GM12878 (cell line): Measurements from ENCODE around the gene TNK1. TPM values are rescaled to one million over a fixed set of nuclear protein-coding genes. Genes with fewer than 3 reads are reported as not detected.

ENCODE experiments used
- ATAC-seq: fragments of 200-7000 bp; cut with Tn5 transposase; 3 replicates; pipeline ENCODE4 v1.9.1; 2020; ENCODE audit warnings: mild to moderate bottlenecking, moderate library complexity
- BruUV-seq: library from RNA; stranded (reverse); fragments of 400-500 nt; replicated peaks from 2 replicates; lab custom pipeline; 2021; lab: Mats Ljungman, UMichigan
- CTCF ChIA-PET: fragments of 300-600 bp; sonication (Branson Sonifier 250); formaldehyde crosslinking; extraction: SDS; loops from one replicate; lab custom pipeline; 2021; ENCODE audit warnings: inconsistent platforms; lab: Yijun Ruan, JAX
- POLR2A ChIA-PET: fragments of 350-600 bp; formaldehyde crosslinking; extraction: SDS; loops from one replicate; lab custom pipeline; 2021; ENCODE audit warnings: inconsistent platforms; lab: Charles Lee
- RAD21 ChIA-PET: fragments of 300-600 bp; sonication (Branson Sonifier 250); formaldehyde crosslinking; loops from one replicate; lab custom pipeline; 2023; ENCODE audit warnings: antibody characterized with exemption; ENCODE audit not compliant: unreplicated experiment; lab: Charles Lee
- SMC1A ChIA-PET: fragments of 300-600 bp; sonication (Branson Sonifier 250); formaldehyde crosslinking; loops from one replicate; lab custom pipeline; 2023; ENCODE audit not compliant: unreplicated experiment, uncharacterized antibody; lab: Charles Lee
- DNase-seq: peaks from one replicate; pipeline ENCODE4 v3.0.0-alpha.2; 2011; ENCODE audit warnings: low read depth, low spot score
- FAIRE-seq: peaks from 3 replicates; lab custom pipeline; 2011; peaks lifted over from hg19 to GRCh38; lab: Jason Lieb, UNC
- H2AFZ ChIP-seq: 2 replicates; pipeline ENCODE4 v1.6.0; 2011; ENCODE audit warnings: low read depth, low read length, control low read depth; ENCODE audit not compliant: control insufficient read depth
- H3K27ac ChIP-seq: 2 replicates; pipeline ENCODE4 v1.5.1; 2011; ENCODE audit warnings: control low read depth; ENCODE audit not compliant: control insufficient read depth, insufficient read depth
- H3K27me3 ChIP-seq, 2 experiments: replicated peaks in 1 of 2; 2 replicates each; pipeline versions ENCODE4 v1.6.0 to v1.6.1; 2011; ENCODE audit warnings: low read length in 1 of 2; ENCODE audit not compliant: control insufficient read depth in 2 of 2, insufficient read depth in 2 of 2
- H3K36me3 ChIP-seq, 2 experiments: 2 replicates each; pipeline ENCODE4 v1.5.1; 2011; ENCODE audit warnings: low read length in 1 of 2; ENCODE audit not compliant: control insufficient read depth in 2 of 2, insufficient read depth in 2 of 2
- H3K4me1 ChIP-seq: 2 replicates; pipeline ENCODE4 v1.6.1; 2011; ENCODE audit warnings: mild to moderate bottlenecking, low read length, moderate library complexity, mixed read lengths; ENCODE audit not compliant: control insufficient read depth, insufficient read depth
- H3K4me2 ChIP-seq: 2 replicates; pipeline ENCODE4 v1.6.0; 2011; ENCODE audit warnings: control low read depth; ENCODE audit not compliant: control insufficient read depth, insufficient read depth
- H3K4me3 ChIP-seq: fragments of 200-600 bp; sonication (generic); 2 replicates; pipeline ENCODE4 v1.5.1; 2016
- H3K79me2 ChIP-seq: 2 replicates; pipeline ENCODE4 v1.6.0; 2011; ENCODE audit warnings: low read length; ENCODE audit not compliant: control insufficient read depth, insufficient read depth
- H3K9ac ChIP-seq: 2 replicates; pipeline ENCODE4 v1.8.0; 2011; ENCODE audit warnings: low read length, control low read depth, mixed read lengths; ENCODE audit not compliant: control insufficient read depth, insufficient read depth
- H3K9me3 ChIP-seq: replicated peaks from 3 replicates; pipeline ENCODE4 v1.5.1; 2011; ENCODE audit warnings: mild to moderate bottlenecking, low read length; ENCODE audit not compliant: control insufficient read depth, insufficient read depth
- H4K20me1 ChIP-seq: 2 replicates; pipeline ENCODE4 v1.6.0; 2011; ENCODE audit not compliant: control insufficient read depth, insufficient read depth
- E2F8 ChIP-seq: fragments of 450-650 bp; IDR thresholded peaks from 2 replicates; pipeline ENCODE4 v1.6.1; 2018; ENCODE audit warnings: mild to moderate bottlenecking, low read depth, moderate library complexity; ENCODE audit not compliant: partially characterized antibody
- EGR1 ChIP-seq, 2 experiments: IDR thresholded peaks; 1 replicate in 1 of 2; 2 replicates in 1 of 2; pipeline ENCODE4 v1.6.1; 2011 to 2012; ENCODE audit warnings: low read depth in 2 of 2, low read length in 2 of 2, borderline replicate concordance in 1 of 2, mild to moderate bottlenecking in 1 of 2, moderate library complexity in 1 of 2
- NFYB ChIP-seq: IDR thresholded peaks from 2 replicates; pipeline ENCODE4 v1.6.1; 2011; ENCODE audit warnings: low read depth, mild to moderate bottlenecking, low read length, improper control_type of control experiment, moderate library complexity; ENCODE audit not compliant: insufficient read depth
- POLR2AphosphoS2 ChIP-seq: IDR thresholded peaks from 2 replicates; pipeline ENCODE4 v1.6.1; 2011; ENCODE audit warnings: low read depth, mild to moderate bottlenecking, low read length, improper control_type of control experiment, moderate library complexity
- SMAD1 ChIP-seq: fragments of 450-650 bp; IDR thresholded peaks from 2 replicates; pipeline ENCODE4 v1.6.1; 2018; ENCODE audit warnings: mild to moderate bottlenecking, low read depth; ENCODE audit not compliant: partially characterized antibody
- SRF ChIP-seq, 2 experiments: IDR thresholded peaks; 2 replicates each; pipeline ENCODE4 v1.6.1; 2011; ENCODE audit warnings: low read depth in 2 of 2, low read length in 2 of 2, mild to moderate bottlenecking in 1 of 2, moderate library complexity in 1 of 2
- TBL1XR1 ChIP-seq: IDR thresholded peaks from 2 replicates; pipeline ENCODE4 v1.6.1; 2012; ENCODE audit warnings: low read depth, low read length, improper control_type of control experiment
- TCF12 ChIP-seq: IDR thresholded peaks from 2 replicates; pipeline ENCODE4 v1.6.1; 2011; ENCODE audit warnings: low read depth, mild to moderate bottlenecking, low read length
- TCF3 ChIP-seq: IDR thresholded peaks from 2 replicates; pipeline ENCODE4 v1.6.1; 2012; ENCODE audit warnings: low read depth, mild to moderate bottlenecking, low read length, borderline replicate concordance; ENCODE audit not compliant: insufficient read depth
- TCF7 ChIP-seq: IDR thresholded peaks from 2 replicates; pipeline ENCODE4 v1.6.1; 2014; ENCODE audit warnings: antibody characterized with exemption, borderline replicate concordance
- ZBTB11 ChIP-seq: fragments of 450-650 bp; formaldehyde crosslinking; IDR thresholded peaks from 2 replicates; pipeline ENCODE4 v1.5.0; 2022; ENCODE audit warnings: mild to moderate bottlenecking, missing genetic modification characterization
- ZNF274 ChIP-seq: IDR thresholded peaks from one replicate; pipeline ENCODE4 v1.8.0; 2011; ENCODE audit not compliant: insufficient read length, insufficient read depth
- WGBS: methylation state at CpG from one replicate; pipeline ENCODE4 v1.1.6; 2016; ENCODE audit warnings: low lambda C conversion rate; ENCODE audit not compliant: insufficient replicate concordance, insufficient coverage; ENCODE audit errors: missing lambda C conversion rate; 5-methylcytosine and 5-hydroxymethylcytosine counted together
- in situ Hi-C: fragments of 300-500 bp; cut with MboI; formaldehyde crosslinking; loops from 9 replicates; pipeline ENCODE4 v1.14.3; 2018; ENCODE audit warnings: mixed read lengths
- intact Hi-C: fragments of 100-400 bp; cut with micrococcal nuclease; formaldehyde crosslinking; loops from one replicate; pipeline ENCODE4 v1.14.2; 2022; ENCODE audit not compliant: unreplicated experiment
- polyA plus RNA-seq, 11 experiments: library from polyadenylated mRNA; depleted of rRNA in 4 of 11; unstranded in 6 of 11; stranded (reverse) in 5 of 11; fragments of >200 nt; fragmentation: Nextera tagmentation in 4 of 11; fragmentation: Illumina TruSeq in 1 of 11; extraction: Ambion mirVana in 4 of 11; extraction: Trizol in 1 of 11; gene quantifications; 1 replicate in 1 of 11; 2 replicates in 10 of 11; pipeline versions ENCODE4 v1.2.1 to v1.2.3, GENCODE V29; 2011 to 2016; ENCODE audit warnings: inconsistent platforms in 2 of 11, missing spikeins in 2 of 11, low read depth in 1 of 11
- total RNA-seq, 4 experiments: library from RNA; depleted of rRNA in 3 of 4; stranded (reverse); fragments of >200 nt in 3 of 4; fragmentation: Illumina TruSeq in 1 of 4; extraction: Trizol in 1 of 4; gene quantifications; 2 replicates each; pipeline versions ENCODE4 v1.2.1 to v1.2.3, GENCODE V29; 2013 to 2021

The TNK1 gene
- total and polyA plus RNA-seq, 10 of the 15 experiments (the other 5 are each of a cell fraction or from before 2014, with no cell fraction given) = 0.06 to 2.5 (median 0.70) TPM

- no peak for TF ChIP-seq NFYB
- TF ChIP-seq TCF7 = no peak
- TF ChIP-seq SRF (IDR thresholded peaks at IDR 0.05; ENCODE audit: low read depth in 2 of 2, low read length in 2 of 2) = no peak
- no peak for TF ChIP-seq TCF3
- no peak for TF ChIP-seq EGR1 (IDR thresholded peaks at IDR 0.05; ENCODE audit: borderline replicate concordance in 1 of 2, low read depth in 2 of 2, low read length in 2 of 2)
- TF ChIP-seq, all 136 proteins: peak for 0
These were observed 37.7 kb downstream of the TNK1 start (continued) for GRCh38 chr17:7418472-7419152.

GRCh38 chr17:7419819-7420610, 39.1 kb downstream of the TNK1 start, which contains the start of gene SPEM1:
TSS of gene SPEM1 (plus strand) at chr17:7420324. CDS start at chr17:7420385, 61 bp downstream.
- 28% methylated on average over 17 of the region's 17 CpGs for WGBS
- ATAC-seq (no peak), DNase-seq (no peak), FAIRE-seq (no peak)
- BruUV-seq = no TSS peak
- Histone ChIP-seq H3K9ac (no peak within 1 kb of the TSS), H3K4me3 (no peak within 1 kb of the TSS), H3K36me3 (no peaks in the 10 kb centered on the region), H3K27ac (no peak within 1 kb of the TSS), H3K9me3 (no peaks in the 10 kb centered on the region), H2AFZ (no peak within 1 kb of the TSS), H3K4me2 (no peak within 1 kb of the TSS), H3K27me3 (no peaks in the 10 kb centered on the region; a peak in 1 of 4 replicates), H3K79me2 (no peaks in the 10 kb centered on the region), H4K20me1 (no peaks in the 10 kb centered on the region), H3K4me1 (no peaks in the 10 kb centered on the region)
- RAD21 ChIA-PET = no interaction called here
- in situ Hi-C loops = no loop called here
- SMC1A ChIA-PET = no interaction called here
- intact Hi-C loops = no loop called here
- CTCF ChIA-PET = no interaction called here
- POLR2A ChIA-PET = no interaction called here
- no peak for TF ChIP-seq SMAD1
- TF ChIP-seq ZBTB11 = no peak
- no peak for TF ChIP-seq TCF12
- no peak for TF ChIP-seq POLR2AphosphoS2
- TF ChIP-seq ZNF274 = no peak
- TF ChIP-seq TBL1XR1 = no peak
- TF ChIP-seq E2F8 = no peak
